ENCODE results near the gene SLC7A7.

Gene SLC7A7

GRCh38 chr14:22814373-22814772 is 862 bp downstream of the SLC7A7 start:
- no peaks in the 10 kb centered on the region; the same call in 1 of the 2 replicates for H3K36me3 ChIP-seq (ENCODE audit: control insufficient read depth, insufficient read depth, low read length)
- no peaks in the 10 kb centered on the region for H3K27me3 ChIP-seq (replicated peaks; ENCODE audit: control insufficient read depth, insufficient read depth, low read length)
- TF ChIP-seq CTCF (IDR thresholded peaks at IDR 0.05; ENCODE audit: insufficient read depth, low read length, poor library complexity, severe bottlenecking): no peak
- no peak overlapping the region for H3K4me3 ChIP-seq (replicated peaks; ENCODE audit: low read depth, low read length)
- DNase-seq (ENCODE audit: extremely low read depth, insufficient read length): no peak

DNA sequence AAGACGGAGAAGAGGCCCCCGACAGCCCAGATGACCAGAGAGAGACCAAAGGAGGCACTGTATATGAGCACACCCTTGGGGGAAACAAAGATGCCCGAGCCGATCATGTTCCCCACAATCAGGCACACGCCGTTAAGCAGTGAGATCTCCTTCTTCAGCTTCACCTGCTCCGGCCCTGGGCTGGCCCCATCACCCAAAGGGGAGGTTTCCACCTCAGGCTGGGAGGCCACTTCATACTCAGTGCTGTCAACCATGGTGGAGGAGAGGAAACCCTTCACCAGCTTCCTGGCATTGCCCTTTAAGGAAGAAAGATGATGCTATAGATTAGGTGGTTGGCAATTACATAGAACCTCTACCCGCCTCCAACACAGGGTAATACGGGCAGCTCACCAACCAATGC is 2.1 kb downstream of the SLC7A7 start:
- Histone ChIP-seq H3K4me3 (replicated peaks; ENCODE audit: low read depth, low read length) (no peak overlapping the region), H3K27me3 (replicated peaks; ENCODE audit: control insufficient read depth, insufficient read depth, low read length) (no peaks in the 10 kb centered on the region), H3K36me3 (ENCODE audit: control insufficient read depth, insufficient read depth, low read length) (no peaks in the 10 kb centered on the region; the same call in 1 of the 2 replicates)
- no peak for TF ChIP-seq CTCF (IDR thresholded peaks at IDR 0.05; ENCODE audit: insufficient read depth, low read length, poor library complexity, severe bottlenecking)
- no peak for DNase-seq (ENCODE audit: extremely low read depth, insufficient read length)

DNA sequence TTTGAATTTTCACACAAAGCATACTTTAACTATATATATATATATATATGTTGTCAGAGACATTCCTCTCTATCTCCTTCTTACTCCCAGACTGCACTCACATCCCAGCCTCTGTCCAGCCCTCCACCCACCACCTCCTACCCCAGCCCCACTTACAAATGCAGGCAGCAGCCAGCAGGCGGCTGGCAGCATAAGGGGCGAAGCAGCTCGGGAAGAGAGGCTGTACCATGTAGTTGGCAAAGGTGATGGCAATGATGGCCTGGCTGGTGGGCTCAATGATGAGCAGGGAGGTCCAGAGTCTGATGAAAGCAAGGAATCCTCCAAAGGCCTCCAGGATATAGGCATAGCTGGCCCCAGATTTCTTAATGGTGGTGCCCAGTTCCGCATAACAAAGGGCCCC is 2.5 kb downstream of the SLC7A7 start:
- no peak for DNase-seq (ENCODE audit: extremely low read depth, insufficient read length)
- Histone ChIP-seq H3K27me3 (replicated peaks; ENCODE audit: control insufficient read depth, insufficient read depth, low read length) (no peaks in the 10 kb centered on the region), H3K36me3 (ENCODE audit: control insufficient read depth, insufficient read depth, low read length) (no peaks in the 10 kb centered on the region; the same call in 1 of the 2 replicates), H3K4me3 (replicated peaks; ENCODE audit: low read depth, low read length) (no peak overlapping the region)
- no peak for TF ChIP-seq CTCF (IDR thresholded peaks at IDR 0.05; ENCODE audit: insufficient read depth, low read length, poor library complexity, severe bottlenecking)

- no peak for TF ChIP-seq CTCF (IDR thresholded peaks at IDR 0.05; ENCODE audit: insufficient read depth, low read length, poor library complexity, severe bottlenecking)
- Histone ChIP-seq H3K4me3 (replicated peaks; ENCODE audit: low read depth, low read length) (no peak overlapping the region), H3K36me3 (ENCODE audit: control insufficient read depth, insufficient read depth, low read length) (no peaks in the 10 kb centered on the region; the same call in 1 of the 2 replicates), H3K27me3 (replicated peaks; ENCODE audit: control insufficient read depth, insufficient read depth, low read length) (no peaks in the 10 kb centered on the region)
- DNase-seq (ENCODE audit: extremely low read depth, insufficient read length): no peak
These were observed 3.5 kb downstream of the SLC7A7 start for GRCh38 chr14:22811722-22812121.

DNA sequence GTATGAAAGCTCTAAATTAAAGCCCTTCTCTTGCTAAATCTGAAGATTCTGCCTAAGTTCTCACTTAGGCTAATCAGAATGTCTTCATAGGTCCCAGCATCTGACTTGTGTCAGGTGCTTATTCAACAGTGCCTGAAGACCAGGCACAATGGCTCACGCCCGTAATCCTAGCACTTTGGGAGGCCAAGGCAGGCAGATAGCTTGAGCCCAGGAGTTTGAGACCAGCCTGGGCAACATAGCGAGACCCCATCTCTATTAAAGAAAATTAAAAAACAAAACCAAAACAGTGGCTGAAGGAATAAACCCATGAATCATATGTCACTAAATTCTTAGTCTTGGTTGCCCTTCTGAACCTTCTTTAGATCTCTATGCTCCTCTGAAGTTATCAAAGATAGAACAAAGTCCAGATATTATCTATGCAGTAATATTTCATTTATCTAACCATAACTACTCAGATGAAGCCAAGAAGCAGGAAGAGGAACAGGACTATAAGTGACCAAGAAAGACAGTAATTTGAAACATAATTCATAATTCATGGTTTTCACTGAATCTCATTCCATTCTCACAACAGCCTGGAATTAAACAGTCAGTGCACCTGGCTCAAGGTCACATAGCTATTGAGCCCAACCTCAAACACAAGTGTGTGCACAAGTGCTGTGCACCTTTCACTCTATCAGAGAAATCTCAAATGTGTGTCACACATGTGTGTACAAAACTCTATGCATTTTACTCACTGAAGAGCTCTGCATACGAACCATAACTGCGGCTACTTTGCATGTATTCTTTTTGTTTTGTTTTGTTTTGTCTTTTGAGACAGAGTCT is 6.6 kb downstream of the SLC7A7 start:
- Histone ChIP-seq H3K27me3 (replicated peaks; ENCODE audit: control insufficient read depth, insufficient read depth, low read length) (no peaks in the 10 kb centered on the region), H3K36me3 (ENCODE audit: control insufficient read depth, insufficient read depth, low read length) (no peaks in the 10 kb centered on the region; the same call in 1 of the 2 replicates), H3K4me3 (replicated peaks; ENCODE audit: low read depth, low read length) (no peak overlapping the region)
- no peak for TF ChIP-seq CTCF (IDR thresholded peaks at IDR 0.05; ENCODE audit: insufficient read depth, low read length, poor library complexity, severe bottlenecking)
- no peak for DNase-seq (ENCODE audit: extremely low read depth, insufficient read length)
